Transverse colon (tissue), 4 donors: ENCODE results near the gene TIGAR. TPM values are rescaled to one million over a fixed set of nuclear protein-coding genes. Genes with fewer than 3 reads are reported as not detected.

Experiments
- DNase-seq: peaks from one replicate; pipeline ENCODE4 v3.0.0-alpha.2; 2019
- H3K27ac ChIP-seq, 4 donors: fragments of 200-600 bp; sonication (generic); 2 replicates each; pipeline ENCODE4 v1.5.1; 2016 to 2018; ENCODE audit warnings: inconsistent platforms in 4 of 4
- H3K27me3 ChIP-seq: fragments of 200-600 bp; sonication (generic); 2 replicates; pipeline ENCODE4 v1.5.1; 2017; ENCODE audit warnings: inconsistent platforms
- H3K36me3 ChIP-seq, 4 donors: fragments of 200-600 bp; sonication (generic); 2 replicates each; pipeline ENCODE4 v1.5.1; 2017 to 2019; ENCODE audit warnings: inconsistent platforms in 4 of 4
- H3K4me1 ChIP-seq, 4 donors: fragments of 200-600 bp; sonication (generic); 2 replicates each; pipeline ENCODE4 v1.5.1; 2017 to 2020; ENCODE audit warnings: inconsistent platforms in 4 of 4
- H3K4me3 ChIP-seq, 4 donors: fragments of 200-600 bp; sonication (generic); 1 replicate in 1 of 4; 2 replicates in 3 of 4; pipeline versions ENCODE4 v1.5.1 to v1.6.1; 2017 to 2019; ENCODE audit warnings: inconsistent platforms in 4 of 4
- H3K9me3 ChIP-seq, 2 donors: fragments of 200-600 bp; sonication (generic); 2 replicates each; pipeline ENCODE4 v1.5.1; 2017 to 2019; ENCODE audit warnings: inconsistent platforms in 2 of 2
- CTCF ChIP-seq, 5 experiments: fragments of 200-600 bp in 3 of 5; fragments of 450-650 bp in 2 of 5; sonication (generic) in 3 of 5; IDR thresholded peaks; 1 replicate in 2 of 5; 2 replicates in 3 of 5; pipeline ENCODE4 v1.5.1; 2016 to 2017; ENCODE audit warnings: antibody characterized with exemption in 5 of 5, inconsistent platforms in 3 of 5, mild to moderate bottlenecking in 2 of 5, moderate library complexity in 1 of 5
- EP300 ChIP-seq: sonication (generic); formaldehyde crosslinking; IDR thresholded peaks from one replicate; pipeline ENCODE4 v1.6.1; 2017; ENCODE audit warnings: antibody characterized with exemption, low read depth
- POLR2A ChIP-seq: fragments of 450-650 bp; IDR thresholded peaks from one replicate; pipeline ENCODE4 v1.6.1; 2016; ENCODE audit warnings: antibody characterized with exemption, mild to moderate bottlenecking, moderate library complexity
- POLR2AphosphoS5 ChIP-seq, 3 donors: sonication (generic); formaldehyde crosslinking; IDR thresholded peaks; one replicate each; pipeline ENCODE4 v1.6.1; 2016; ENCODE audit warnings: antibody characterized with exemption in 3 of 3
- WGBS, 2 donors: methylation state at CpG; one replicate each; pipeline ENCODE4 v1.1.5; 2018; ENCODE audit warnings: low coverage in 1 of 2; 5-methylcytosine and 5-hydroxymethylcytosine counted together
- in situ Hi-C, 4 donors: fragments of 200-750 bp; cut with MboI; loops; one replicate each; pipeline versions ENCODE4 v1.15.0 to v1.15.1; 2017; ENCODE audit warnings: low sequenced_read_pairs in 3 of 4, low pct_ligation_motif_present in 1 of 4, low pct_unique_long_range_greater_than_20kb in 1 of 4
- intact Hi-C: fragments of 100-400 bp; cut with DNase I; formaldehyde crosslinking; loops from one replicate; pipeline ENCODE4 v1.15.1; 2023; ENCODE audit warnings: low total_unique reads
- total RNA-seq, 4 donors: library from RNA; depleted of rRNA; stranded (reverse); fragments of >200 nt; gene quantifications; one replicate each; pipeline ENCODE4 v1.1.0, GENCODE V29; 2016

Gene TIGAR
- total RNA-seq, 4 donors from 2014 or later, result 2.6 to 26.6 (median 4.4) TPM

GRCh38 chr12:4273273-4273651, 47.8 kb upstream of the TIGAR start:
- DNase-seq, result no peak
- H3K36me3 ChIP-seq, result no peaks in the 10 kb centered on the region
- intact Hi-C loops, result loop anchor here (10.0 kb wide), 1 partner anchor 278 kb away; no protein-coding TSS in a partner anchor
- peaks cover 9 to 66% (median 59%) of the 10 kb centered on the region in 4 donors for H3K4me1 ChIP-seq
- in situ Hi-C loops, result loop anchor here in 2 of 4 donors (10.0 kb wide), 4 partner anchors 158 to 398 kb away; partner anchors contain the start of gene PARP11 (in 1 of the 2)
- no peak for TF ChIP-seq POLR2AphosphoS5 (IDR thresholded peaks at IDR 0.05)
- no peak for TF ChIP-seq EP300
- TF ChIP-seq POLR2A, result no peak
- TF ChIP-seq CTCF (IDR thresholded peaks at IDR 0.05), result peak in 1 of 5 experiments; percentile 5
- peak overlapping the region; percentile 92 to 97 (median 95) for H3K27ac ChIP-seq
- H3K4me3 ChIP-seq, result peak overlapping the region; percentile 4 to 83 (median 76)
- H3K27me3 ChIP-seq, result peaks cover 1% of the 10 kb centered on the region
- WGBS, 2 donors, result 2 to 5% methylated on average over 7 to 10 of the region's 10 CpGs
- H3K9me3 ChIP-seq, result no peaks in the 10 kb centered on the region

- no peaks in the 10 kb centered on the region for H3K27me3 ChIP-seq
- 0 to 1% methylated on average over 1 to 34 of the region's 52 CpGs for WGBS, 2 donors
- no peaks in the 10 kb centered on the region for H3K9me3 ChIP-seq
- peak within 1 kb of the TSS; percentile 92 to 97 (median 95) for H3K27ac ChIP-seq
- in situ Hi-C loops, result loop anchor here in 2 of 4 donors (10.0 kb wide), 4 partner anchors 159 to 399 kb away; partner anchors contain the start of gene PARP11 (in 1 of the 2)
- peaks cover 12 to 68% (median 64%) of the 10 kb centered on the region in 4 donors for H3K4me1 ChIP-seq
- peak within 1 kb of the TSS; percentile 61 to 83 (median 76) for H3K4me3 ChIP-seq
- peak; percentile 98 for TF ChIP-seq POLR2A
- TF ChIP-seq POLR2AphosphoS5 (IDR thresholded peaks at IDR 0.05), result peak; percentile 99 to 100 (median 99)
- no peak for TF ChIP-seq EP300
- TF ChIP-seq CTCF (IDR thresholded peaks at IDR 0.05), result peak in 1 of 5 experiments; percentile 17
- intact Hi-C loops, result loop anchor here (10.0 kb wide), 1 partner anchor 279 kb away; no protein-coding TSS in a partner anchor
- peak; percentile 93 for DNase-seq
- H3K36me3 ChIP-seq, result no peaks in the 10 kb centered on the region
Observed at GRCh38 chr12:4273652-4274395, 47.2 kb upstream of the TIGAR start, which contains the start of gene CCND2. CCND2 (plus strand) TSS chr12:4273762; CDS start chr12:4274041, 279 bp downstream.

- no peak for DNase-seq
- TF ChIP-seq EP300 (no peak), CTCF (IDR thresholded peaks at IDR 0.05) (no peak), POLR2A (no peak), POLR2AphosphoS5 (IDR thresholded peaks at IDR 0.05) (no peak)
- in situ Hi-C loops, result loop anchor here (5.0 to 25.0 kb wide), 8 partner anchors 160 to 400 kb away; partner anchors contain the start of gene PARP11 (in 1 of the 4)
- peak overlapping the region; percentile 61 to 83 (median 76) for H3K4me3 ChIP-seq
- no peaks in the 10 kb centered on the region for H3K9me3 ChIP-seq
- H3K4me1 ChIP-seq, result peaks cover 16 to 75% (median 69%) of the 10 kb centered on the region in 4 donors
- H3K27ac ChIP-seq, result peak overlapping the region; percentile 92 to 97 (median 95)
- 1% methylated on average over 41 of the region's 42 CpGs; no CpG with 5 or more reads in 1 of the 2 donors for WGBS, 2 donors
- intact Hi-C loops, result loop anchor here (5.0 to 10.0 kb wide), 2 partner anchors 242 to 280 kb away; no protein-coding TSS in a partner anchor
- no peaks in the 10 kb centered on the region for H3K36me3 ChIP-seq
- no peaks in the 10 kb centered on the region for H3K27me3 ChIP-seq
Observed at GRCh38 chr12:4274396-4275015, 46.5 kb upstream of the TIGAR start.
